ENCODE measurements around the gene C1GALT1. TPM values are rescaled to one million over a fixed set of nuclear protein-coding genes. Genes with fewer than 3 reads are reported as not detected.

C1GALT1 gene
- polyA plus RNA-seq, 1 donor (not counting 4 experiments of a cell fraction or from before 2014, with no cell fraction given) = 44.3 TPM

GRCh38 chr7:7223250-7223649 lies 40.9 kb downstream of the C1GALT1 start:
- FAIRE-seq = no peak
- H3K79me2 ChIP-seq (ENCODE audit: control insufficient read depth, insufficient read depth, low read length) = peaks cover 24% of the 10 kb centered on the region
- dilution Hi-C loops (cut with MboI; ENCODE audit: extremely low pct_ligation_motif_present, low sequenced_read_pairs) = no loop called here

GRCh38 chr7:7226407-7226806 lies 44.1 kb downstream of the C1GALT1 start:
- no peaks in the 10 kb centered on the region for H4K20me1 ChIP-seq (ENCODE audit: control insufficient read depth, extremely low read depth, insufficient read depth, low read length)
- dilution Hi-C loops (cut with MboI; ENCODE audit: extremely low pct_ligation_motif_present, low sequenced_read_pairs) = no loop called here

More at GRCh38 chr7:7223250-7223649, 40.9 kb downstream of the C1GALT1 start:
- no peaks in the 10 kb centered on the region for H3K36me3 ChIP-seq (ENCODE audit: control insufficient read depth in 2 of 2, extremely low read depth in 1 of 2, insufficient read depth in 2 of 2, low read length in 2 of 2)
- H3K27ac ChIP-seq (ENCODE audit: control insufficient read depth, insufficient read depth, low read length) = no peak overlapping the region
- H3K9ac ChIP-seq (ENCODE audit: control insufficient read depth, extremely low read depth, insufficient read depth, low read length) = no peak overlapping the region
- H3K9me1 ChIP-seq (ENCODE audit: control insufficient read depth, extremely low read depth, insufficient read depth, low read length) = no peaks in the 10 kb centered on the region
- H3K27me3 ChIP-seq (ENCODE audit: control insufficient read depth, extremely low read depth, insufficient read depth, low read length) = no peaks in the 10 kb centered on the region
- no peak overlapping the region for H2AFZ ChIP-seq (ENCODE audit: control insufficient read depth, low read length)
- peaks cover 37% of the 10 kb centered on the region for H3K4me1 ChIP-seq (ENCODE audit: control insufficient read depth, extremely low read depth, insufficient read depth, low read length)
- TF ChIP-seq CTCF (optimal IDR thresholded peaks at IDR 0.05 in 1 of 3, IDR thresholded peaks at IDR 0.05 in 1 of 3, conservative IDR thresholded peaks at IDR 0.05 in 1 of 3; ENCODE audit: extremely low read depth in 1 of 3, insufficient read depth in 2 of 3, low read length in 3 of 3) = no peak
- no peaks in the 10 kb centered on the region for H3K9me3 ChIP-seq (ENCODE audit: control insufficient read depth, low read depth, low read length)
- no peak overlapping the region for H3K4me2 ChIP-seq (ENCODE audit: control insufficient read depth, extremely low read depth, insufficient read depth, low read depth, low read length)
- no peak overlapping the region for H3K4me3 ChIP-seq (ENCODE audit: control insufficient read depth in 2 of 3, extremely low read depth in 1 of 3, insufficient read depth in 2 of 3, low read depth in 1 of 3, low read length in 3 of 3)
- no peak for DNase-seq (ENCODE audit: low read depth, low spot score)
- H4K20me1 ChIP-seq (ENCODE audit: control insufficient read depth, extremely low read depth, insufficient read depth, low read length) = no peaks in the 10 kb centered on the region

More at GRCh38 chr7:7226407-7226806, 44.1 kb downstream of the C1GALT1 start:
- H3K4me1 ChIP-seq (ENCODE audit: control insufficient read depth, extremely low read depth, insufficient read depth, low read length) = peaks cover 15% of the 10 kb centered on the region
- no peak overlapping the region for H3K9ac ChIP-seq (ENCODE audit: control insufficient read depth, extremely low read depth, insufficient read depth, low read length)
- no peaks in the 10 kb centered on the region for H3K9me1 ChIP-seq (ENCODE audit: control insufficient read depth, extremely low read depth, insufficient read depth, low read length)
- H3K27me3 ChIP-seq (ENCODE audit: control insufficient read depth, extremely low read depth, insufficient read depth, low read length) = no peaks in the 10 kb centered on the region
- FAIRE-seq = no peak
- peaks cover 41% of the 10 kb centered on the region for H3K79me2 ChIP-seq (ENCODE audit: control insufficient read depth, insufficient read depth, low read length)
- H3K4me3 ChIP-seq (ENCODE audit: control insufficient read depth in 2 of 3, extremely low read depth in 1 of 3, insufficient read depth in 2 of 3, low read depth in 1 of 3, low read length in 3 of 3) = no peak overlapping the region
- no peak for DNase-seq (ENCODE audit: low read depth, low spot score)
- no peaks in the 10 kb centered on the region for H3K9me3 ChIP-seq (ENCODE audit: control insufficient read depth, low read depth, low read length)
- no peaks in the 10 kb centered on the region for H3K36me3 ChIP-seq (ENCODE audit: control insufficient read depth in 2 of 2, extremely low read depth in 1 of 2, insufficient read depth in 2 of 2, low read length in 2 of 2)
- H3K27ac ChIP-seq (ENCODE audit: control insufficient read depth, insufficient read depth, low read length) = no peak overlapping the region
- no peak overlapping the region for H2AFZ ChIP-seq (ENCODE audit: control insufficient read depth, low read length)
- no peak overlapping the region for H3K4me2 ChIP-seq (ENCODE audit: control insufficient read depth, extremely low read depth, insufficient read depth, low read depth, low read length)
- no peak for TF ChIP-seq CTCF (optimal IDR thresholded peaks at IDR 0.05 in 1 of 3, IDR thresholded peaks at IDR 0.05 in 1 of 3, conservative IDR thresholded peaks at IDR 0.05 in 1 of 3; ENCODE audit: extremely low read depth in 1 of 3, insufficient read depth in 2 of 3, low read length in 3 of 3)
- TF ChIP-seq EZH2 (IDR thresholded peaks at IDR 0.05; ENCODE audit: low read length) = no peak

All from keratinocyte (primary cell).